ENCODE data around the gene PRPH. TPM values are rescaled to one million over a fixed set of nuclear protein-coding genes. Genes with fewer than 3 reads are reported as not detected.

Gene PRPH
- total and polyA plus RNA-seq, 2 of the 8 experiments (the other 6 are each of a cell fraction or from before 2014, with no cell fraction given): 0.79 to 1.4 TPM

DNA sequence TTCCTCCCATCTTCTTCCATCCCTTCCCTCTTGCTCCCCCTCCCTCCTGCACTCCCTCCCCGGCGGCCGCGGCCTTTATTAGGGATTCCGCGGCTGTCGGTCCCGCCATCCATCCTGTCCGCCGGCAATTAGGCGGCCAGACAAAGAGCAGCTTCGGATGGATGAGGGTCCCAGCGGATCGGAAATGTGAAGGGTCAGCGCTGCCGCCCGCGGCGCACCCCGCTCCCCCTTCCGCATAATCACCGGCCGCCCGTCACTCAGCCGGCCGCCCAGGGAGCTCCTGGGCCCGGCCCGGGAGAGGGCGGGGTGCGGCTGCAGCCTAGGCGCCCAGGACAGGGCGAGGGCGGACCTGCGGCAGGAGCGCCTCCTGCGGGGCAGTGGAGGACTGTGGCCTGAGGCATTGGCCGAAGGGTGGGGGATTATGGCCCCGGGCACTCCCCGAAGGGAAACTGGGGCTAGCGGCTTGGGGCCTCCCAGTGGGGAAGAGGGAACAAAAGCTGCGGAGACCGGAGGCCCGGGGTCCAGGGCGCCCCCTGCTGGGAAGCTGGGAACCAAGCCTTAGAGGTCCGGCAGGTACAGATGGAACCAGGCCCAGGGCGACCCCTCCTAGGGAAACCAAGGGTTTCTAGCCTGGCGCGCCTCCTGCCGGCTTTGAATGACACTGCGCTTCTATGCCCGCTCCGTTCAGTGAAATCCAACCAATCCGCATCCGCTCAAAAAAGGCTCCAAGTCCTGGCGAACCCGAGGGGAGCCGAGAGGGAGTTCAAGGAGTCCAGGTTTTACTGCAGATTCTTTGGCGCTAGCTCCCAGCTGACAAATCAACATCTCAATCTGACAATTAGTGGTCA is 47.3 kb downstream of the PRPH start:
- no peaks in the 10 kb centered on the region; a peak in 1 of 8 replicates for H3K36me3 ChIP-seq (ENCODE audit: control insufficient read depth in 2 of 4, insufficient read depth in 4 of 4, low read length in 3 of 4)
- H3K4me3 ChIP-seq (ENCODE audit: extremely low read depth in 1 of 4, insufficient read depth in 2 of 4, low read depth in 3 of 4, low read length in 4 of 4): peak overlapping the region; percentile 34 to 78 (median 67)
- H4K91ac ChIP-seq (replicated peaks; ENCODE audit: insufficient read length, low read length): no peak overlapping the region
- no peak overlapping the region for H3K23ac ChIP-seq (ENCODE audit: insufficient read length)
- H3K4me1 ChIP-seq (replicated peaks in 1 of 4; ENCODE audit: control insufficient read depth in 3 of 4, insufficient read depth in 4 of 4, low read length in 3 of 4): peaks cover 4 to 61% (median 41%) of the 10 kb centered on the region in 4 experiments
- H3K79me1 ChIP-seq (ENCODE audit: low read depth, low read length): no peaks in the 10 kb centered on the region
- no peak overlapping the region for H3K4ac ChIP-seq (replicated peaks; ENCODE audit: insufficient read length, low read depth, low read length)
- peaks cover 13 to 17% of the 10 kb centered on the region in 2 experiments for H4K20me1 ChIP-seq (replicated peaks in 1 of 2; ENCODE audit: control insufficient read depth in 1 of 2, insufficient read depth in 2 of 2, low read length in 2 of 2)
- WGBS, 2 experiments (ENCODE audit: extremely low coverage in 1 of 2, insufficient coverage in 1 of 2, insufficient read length in 1 of 2, insufficient replicate concordance in 2 of 2, low coverage in 1 of 2, low lambda C conversion rate in 2 of 2, missing lambda C conversion rate in 1 of 2): 1% methylated on average over 51 of the region's 58 CpGs; no CpG with 5 or more reads in 1 of the 2 experiments
- H3K4me2 ChIP-seq (ENCODE audit: insufficient read depth in 1 of 2, low read depth in 2 of 2, low read length in 2 of 2): peak overlapping the region; percentile 71 to 78
- no peak overlapping the region for H4K5ac ChIP-seq (ENCODE audit: insufficient read length, low read depth, low read length)
- no peak overlapping the region for H3K18ac ChIP-seq (ENCODE audit: extremely low read depth, low read length)
- H2BK5ac ChIP-seq (ENCODE audit: low read depth, low read length): no peak overlapping the region
- peaks cover 9% of the 10 kb centered on the region for H3K23me2 ChIP-seq (ENCODE audit: low read depth, low read length)
- peaks cover 81 to 99% (median 97%) of the 10 kb centered on the region in 4 experiments for H3K27me3 ChIP-seq (replicated peaks in 1 of 4; ENCODE audit: control insufficient read depth in 3 of 4, extremely low read depth in 1 of 4, insufficient read depth in 3 of 4, low read length in 3 of 4)
- FAIRE-seq (peak; percentile 62), DNase-seq (ENCODE audit: low read depth in 1 of 2, low spot score in 2 of 2) (peak; percentile 93 to 99)
- H2BK20ac ChIP-seq (ENCODE audit: low read length): no peak overlapping the region
- H4K8ac ChIP-seq (ENCODE audit: extremely low read depth, insufficient read depth, low read length): peak overlapping the region; percentile 11; the same call in 1 of the 2 replicates
- H3K56ac ChIP-seq (replicated peaks; ENCODE audit: insufficient read length, low read depth, low read length): no peak overlapping the region
- H2AFZ ChIP-seq (ENCODE audit: low read length): no peak overlapping the region
- H2BK15ac ChIP-seq (ENCODE audit: low read length): no peak overlapping the region
- no peak overlapping the region; the same call in 1 of the 2 replicates for H2BK12ac ChIP-seq (ENCODE audit: low read depth, low read length)
- H3K27ac ChIP-seq (ENCODE audit: low read depth, low read length): no peak overlapping the region
- H3K79me2 ChIP-seq (ENCODE audit: control insufficient read depth in 1 of 2, insufficient read depth in 2 of 2, low read length in 2 of 2): no peaks in the 10 kb centered on the region
- CTCF ChIA-PET (ENCODE audit: partially characterized antibody): interaction anchor here (0.5 to 4.0 kb wide), 52 partner anchors 10 to 742 kb away, joined by 3 to 147 read pairs (median 4); partner anchors contain the start of genes PRPH, SPATS2, TMBIM6 and TROAP
- H2BK120ac ChIP-seq (replicated peaks; ENCODE audit: low read depth, low read length): no peak overlapping the region
- H3K14ac ChIP-seq (ENCODE audit: insufficient read length): no peak overlapping the region
- H2AK5ac ChIP-seq (ENCODE audit: low read depth, low read length): no peak overlapping the region
- no peaks in the 10 kb centered on the region for H3K9me3 ChIP-seq (ENCODE audit: insufficient read depth in 2 of 2, low read depth in 1 of 2, low read length in 1 of 2)
- POLR2A ChIA-PET (ENCODE audit: partially characterized antibody): interaction anchor here (0.7 to 4.0 kb wide), 13 partner anchors 9 to 212 kb away, joined by 3 to 31 read pairs (median 4); partner anchors contain the start of genes PRPH, SPATS2, TROAP and TUBA1B
- no peak overlapping the region; a peak in 1 of 7 replicates for H3K9ac ChIP-seq (replicated peaks in 1 of 4; ENCODE audit: extremely low read depth in 1 of 4, low read depth in 3 of 4, low read length in 3 of 4)
- 0 out of 2 replicates have a peak, but pooled peaks have one; percentile 7 for TF ChIP-seq TAF1 (IDR thresholded peaks at IDR 0.05; ENCODE audit: low read depth, low read length)
- 0 out of 2 replicates have a peak, but pooled peaks have one; percentile 34 for TF ChIP-seq JUND (IDR thresholded peaks at IDR 0.05; ENCODE audit: low read length)
- TF ChIP-seq, protein P1, sequence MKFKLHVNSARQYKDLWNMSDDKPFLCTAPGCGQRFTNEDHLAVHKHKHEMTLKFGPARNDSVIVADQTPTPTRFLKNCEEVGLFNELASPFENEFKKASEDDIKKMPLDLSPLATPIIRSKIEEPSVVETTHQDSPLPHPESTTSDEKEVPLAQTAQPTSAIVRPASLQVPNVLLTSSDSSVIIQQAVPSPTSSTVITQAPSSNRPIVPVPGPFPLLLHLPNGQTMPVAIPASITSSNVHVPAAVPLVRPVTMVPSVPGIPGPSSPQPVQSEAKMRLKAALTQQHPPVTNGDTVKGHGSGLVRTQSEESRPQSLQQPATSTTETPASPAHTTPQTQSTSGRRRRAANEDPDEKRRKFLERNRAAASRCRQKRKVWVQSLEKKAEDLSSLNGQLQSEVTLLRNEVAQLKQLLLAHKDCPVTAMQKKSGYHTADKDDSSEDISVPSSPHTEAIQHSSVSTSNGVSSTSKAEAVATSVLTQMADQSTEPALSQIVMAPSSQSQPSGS (IDR thresholded peaks at IDR 0.05; ENCODE audit: low read length): 0 out of 2 replicates have a peak, but pooled peaks have one; percentile 49
- TF ChIP-seq KDM4A (IDR thresholded peaks at IDR 0.05; ENCODE audit: low read depth, low read length, severe bottlenecking): peak; percentile 99
- no peak for TF ChIP-seq KDM5A (IDR thresholded peaks at IDR 0.05; ENCODE audit: low read length)
- peak; percentile 97 for TF ChIP-seq ASH2L (IDR thresholded peaks at IDR 0.05; ENCODE audit: low read length)
- TF ChIP-seq EGR1 (IDR thresholded peaks at IDR 0.05; ENCODE audit: borderline replicate concordance, low read depth, low read length): peak; percentile 79
- TF ChIP-seq BCL11A (IDR thresholded peaks at IDR 0.05; ENCODE audit: low read depth in 2 of 2, low read length in 2 of 2): no peak
- no peak for TF ChIP-seq JUN (IDR thresholded peaks at IDR 0.05; ENCODE audit: low read depth, low read length)
- no peak for TF ChIP-seq SIRT6 (IDR thresholded peaks at IDR 0.05; ENCODE audit: low read length)

Measured in H1 (cell line).